H7 (cell line): ENCODE measurements around the gene RPS16. TPM values are rescaled to one million over a fixed set of nuclear protein-coding genes. Genes with fewer than 3 reads are reported as not detected.

Experiments used
- DNase-seq: peaks from one replicate; pipeline ENCODE4 v3.0.0; 2012
- H3K27me3 ChIP-seq: 2 replicates; pipeline ENCODE4 v1.6.0; 2011; ENCODE audit warnings: mild to moderate bottlenecking, low read length; ENCODE audit not compliant: control insufficient read depth, insufficient read depth
- H3K36me3 ChIP-seq: replicated peaks from 2 replicates; pipeline ENCODE4 v1.5.1; 2011; ENCODE audit warnings: low read length; ENCODE audit not compliant: control insufficient read depth, insufficient read depth
- H3K4me3 ChIP-seq: 2 replicates; pipeline ENCODE4 v1.5.1; 2011; ENCODE audit warnings: low read depth, mild to moderate bottlenecking, control low read depth, low read length, moderate library complexity; ENCODE audit not compliant: insufficient read depth
- total RNA-seq: library from RNA; depleted of rRNA; stranded (reverse); fragments of >200 nt; shearing (Covaris generic); gene quantifications from 2 replicates; pipeline ENCODE4 v1.2.3, GENCODE V29; 2014

The RPS16 gene
- total RNA-seq, 1 experiment from 2014 or later: 55.8 TPM

- peak; percentile 96 for DNase-seq
Measured at GRCh38 chr19:39409208-39410016, 26.3 kb downstream of the RPS16 start.

GRCh38 chr19:39408392-39409207, 27.1 kb downstream of the RPS16 start:
- no peak for DNase-seq
- Histone ChIP-seq H3K4me3 (no peak overlapping the region), H3K36me3 (peaks cover 3% of the 10 kb centered on the region; the same call in 1 of the 2 replicates), H3K27me3 (no peaks in the 10 kb centered on the region)

More at GRCh38 chr19:39409208-39410016, 26.3 kb downstream of the RPS16 start:
- H3K27me3 ChIP-seq: no peaks in the 10 kb centered on the region
- H3K4me3 ChIP-seq: peak overlapping the region; percentile 84
- peaks cover 3% of the 10 kb centered on the region; the same call in 1 of the 2 replicates for H3K36me3 ChIP-seq

GRCh38 chr19:39407660-39408391, 27.9 kb downstream of the RPS16 start:
- H3K27me3 ChIP-seq: no peaks in the 10 kb centered on the region
- peak overlapping the region; percentile 94 for H3K4me3 ChIP-seq
- peaks cover 3% of the 10 kb centered on the region; the same call in 1 of the 2 replicates for H3K36me3 ChIP-seq
- DNase-seq: peak; percentile 69

GRCh38 chr19:39407410-39407659, 28.4 kb downstream of the RPS16 start:
- H3K36me3 ChIP-seq: peaks cover 3% of the 10 kb centered on the region; the same call in 1 of the 2 replicates
- no peak for DNase-seq
- peak overlapping the region; percentile 94 for H3K4me3 ChIP-seq
- no peaks in the 10 kb centered on the region for H3K27me3 ChIP-seq

GRCh38 chr19:39406656-39407409, 28.9 kb downstream of the RPS16 start, which contains the start of gene ZFP36:
TSS of gene ZFP36 (plus strand) at chr19:39406847. CDS start at chr19:39406905, 58 bp downstream.
- no peaks in the 10 kb centered on the region for H3K27me3 ChIP-seq
- H3K36me3 ChIP-seq: peaks cover 3% of the 10 kb centered on the region; the same call in 1 of the 2 replicates
- peak within 1 kb of the TSS; percentile 94 for H3K4me3 ChIP-seq
- peak; percentile 96 for DNase-seq

GRCh38 chr19:39405958-39406655, 29.6 kb downstream of the RPS16 start:
- DNase-seq: no peak
- Histone ChIP-seq H3K36me3 (peaks cover 3% of the 10 kb centered on the region; the same call in 1 of the 2 replicates), H3K4me3 (peak overlapping the region; percentile 94), H3K27me3 (no peaks in the 10 kb centered on the region)

- Histone ChIP-seq H3K4me3 (no peak overlapping the region), H3K27me3 (no peaks in the 10 kb centered on the region), H3K36me3 (peaks cover 3% of the 10 kb centered on the region; the same call in 1 of the 2 replicates)
- DNase-seq: no peak
Measured at GRCh38 chr19:39405261-39405957, 30.3 kb downstream of the RPS16 start.

- peak; percentile 91 for DNase-seq
- H3K36me3 ChIP-seq: peaks cover 4% of the 10 kb centered on the region
- H3K27me3 ChIP-seq: no peaks in the 10 kb centered on the region
- H3K4me3 ChIP-seq: peak overlapping the region; percentile 62
Measured at GRCh38 chr19:39403331-39404312, 32.1 kb downstream of the RPS16 start.

GRCh38 chr19:39402346-39403300, 33.1 kb downstream of the RPS16 start:
- DNase-seq: peak; percentile 98
- peak overlapping the region; percentile 62 for H3K4me3 ChIP-seq
- H3K27me3 ChIP-seq: no peaks in the 10 kb centered on the region
- H3K36me3 ChIP-seq: peaks cover 2% of the 10 kb centered on the region

- H3K36me3 ChIP-seq: peaks cover 2% of the 10 kb centered on the region
- DNase-seq: no peak
- no peaks in the 10 kb centered on the region for H3K27me3 ChIP-seq
- H3K4me3 ChIP-seq: peak overlapping the region; percentile 62
Measured at GRCh38 chr19:39401549-39402345, 34.0 kb downstream of the RPS16 start.
